GM18519 (cell line): ENCODE measurements around the gene ZNF324B.
"Not testable (repeated sequence)": the region's sequence is repeated elsewhere in the genome, so short reads cannot be mapped to it uniquely, and the experiment has no call there.

Experiments
- ATAC-seq: cut with Tn5 transposase; IDR thresholded peaks from one replicate; pipeline ENCODE4 v1.9.1; 2021; ENCODE audit warnings: mild to moderate bottlenecking, moderate library complexity; ENCODE audit not compliant: unreplicated experiment, low FRiP score

The ZNF324B gene

GRCh38 chr19:58450856-58451357 is 515 bp upstream of the ZNF324B start:
- ATAC-seq = no peak

- ATAC-seq = no peak
These were observed 2.3 kb downstream of the ZNF324B start for GRCh38 chr19:58453743-58454142.

DNA sequence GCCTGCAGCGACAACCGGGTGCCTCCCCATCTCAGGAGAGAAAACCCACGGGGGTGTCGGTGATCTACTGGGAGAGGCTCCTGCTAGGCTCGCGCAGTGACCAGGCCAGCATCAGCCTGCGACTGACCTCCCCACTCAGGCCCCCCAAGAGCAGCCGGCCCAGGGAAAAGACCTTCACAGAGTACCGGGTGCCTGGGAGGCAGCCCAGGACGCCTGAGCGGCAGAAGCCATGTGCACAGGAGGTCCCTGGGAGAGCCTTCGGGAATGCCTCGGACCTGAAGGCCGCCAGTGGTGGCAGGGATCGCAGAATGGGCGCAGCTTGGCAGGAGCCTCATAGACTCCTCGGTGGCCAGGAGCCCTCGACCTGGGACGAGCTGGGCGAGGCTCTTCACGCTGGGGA is 3.9 kb downstream of the ZNF324B start:
- no peak for ATAC-seq

GRCh38 chr19:58456111-58456510 is 4.7 kb downstream of the ZNF324B start:
- ATAC-seq = no peak

GRCh38 chr19:58460039-58460438 is 8.6 kb downstream of the ZNF324B start:
- ATAC-seq = no peak

- ATAC-seq = no peak
These were observed 14.8 kb downstream of the ZNF324B start for GRCh38 chr19:58466089-58466759.

DNA sequence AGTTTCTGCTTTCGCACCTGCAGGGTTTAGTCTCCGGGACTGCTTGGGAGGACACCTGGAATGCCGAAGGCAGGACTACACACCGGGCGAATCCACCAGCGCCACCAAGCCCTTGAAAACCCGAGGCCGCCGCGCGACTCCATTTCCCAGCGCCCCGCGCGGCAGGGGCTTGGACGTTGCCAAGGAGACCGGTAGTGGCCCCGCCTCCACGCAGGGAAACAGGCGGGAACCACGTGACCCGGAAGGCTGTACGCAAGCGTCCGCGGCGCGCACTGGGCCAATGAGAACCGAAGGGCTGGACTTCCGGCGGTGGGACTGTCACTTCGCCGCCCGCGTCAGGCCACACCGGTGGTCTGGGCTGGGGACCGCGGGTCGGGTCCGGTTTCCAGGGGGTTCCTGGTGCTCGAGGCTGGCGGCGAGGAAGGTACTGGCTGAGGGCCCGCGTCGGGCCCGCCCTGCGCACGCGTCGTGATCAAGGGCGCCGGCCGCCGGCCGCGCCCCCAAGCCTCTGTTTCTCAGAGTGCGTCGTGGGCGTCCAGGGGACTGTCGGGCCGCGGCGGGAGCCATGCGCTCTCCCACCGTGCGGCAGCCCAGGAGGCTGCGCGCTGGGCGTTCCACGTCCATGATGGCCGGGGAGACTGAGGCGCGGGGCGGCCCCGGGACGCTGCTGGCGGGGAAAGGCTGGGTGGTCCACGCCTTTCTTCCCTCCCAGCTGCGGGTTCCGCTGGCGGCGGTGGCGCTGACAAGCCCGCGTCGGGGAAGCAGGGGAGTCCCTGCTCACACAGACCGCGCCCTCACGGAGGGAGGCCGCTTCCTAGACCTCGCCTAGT is 15.6 kb downstream of the ZNF324B start, which contains the start of gene ZNF324:
ZNF324 (plus strand) TSS at position 321 of the 830 bp plus-strand sequence. CDS start 2,106 bp downstream, outside the sequence.
- ATAC-seq = peak; percentile 77

- ATAC-seq = no peak
These were observed 16.9 kb downstream of the ZNF324B start for GRCh38 chr19:58468216-58468839.

DNA sequence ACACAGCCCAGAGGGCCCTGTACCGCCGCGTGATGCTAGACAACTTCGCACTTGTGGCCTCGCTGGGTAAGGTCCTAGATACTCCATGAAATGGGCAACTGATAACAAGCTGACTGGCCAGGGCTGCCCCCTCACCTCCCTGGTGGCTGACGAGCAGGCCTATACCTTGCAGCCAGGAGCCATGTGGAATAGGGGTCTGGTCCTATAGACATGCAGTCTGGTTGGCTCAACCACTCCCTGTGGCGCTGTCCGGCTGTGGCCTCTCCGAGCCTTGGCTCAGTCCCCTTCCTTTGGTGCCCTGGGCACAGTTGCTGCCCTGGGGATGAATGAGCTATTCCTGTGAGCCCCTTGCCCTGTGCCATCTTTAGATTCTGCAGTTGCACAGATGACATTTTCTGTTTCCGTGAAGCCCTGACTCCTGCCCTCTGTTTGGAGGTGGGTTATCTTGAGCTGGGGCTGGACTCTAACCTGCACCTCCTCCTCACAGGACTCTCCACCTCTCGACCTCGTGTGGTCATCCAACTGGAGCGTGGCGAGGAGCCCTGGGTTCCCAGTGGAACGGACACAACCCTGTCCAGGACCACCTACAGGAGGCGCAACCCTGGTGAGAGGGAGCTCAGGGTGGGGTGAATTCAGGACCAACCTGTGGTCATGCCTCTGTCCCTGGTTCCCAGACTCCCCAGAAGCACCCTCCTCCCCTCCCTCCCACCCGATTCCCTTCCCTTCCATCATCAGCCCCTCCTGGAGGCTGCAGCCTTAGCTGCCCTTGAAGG is 18.0 kb downstream of the ZNF324B start:
- ATAC-seq = no peak

DNA sequence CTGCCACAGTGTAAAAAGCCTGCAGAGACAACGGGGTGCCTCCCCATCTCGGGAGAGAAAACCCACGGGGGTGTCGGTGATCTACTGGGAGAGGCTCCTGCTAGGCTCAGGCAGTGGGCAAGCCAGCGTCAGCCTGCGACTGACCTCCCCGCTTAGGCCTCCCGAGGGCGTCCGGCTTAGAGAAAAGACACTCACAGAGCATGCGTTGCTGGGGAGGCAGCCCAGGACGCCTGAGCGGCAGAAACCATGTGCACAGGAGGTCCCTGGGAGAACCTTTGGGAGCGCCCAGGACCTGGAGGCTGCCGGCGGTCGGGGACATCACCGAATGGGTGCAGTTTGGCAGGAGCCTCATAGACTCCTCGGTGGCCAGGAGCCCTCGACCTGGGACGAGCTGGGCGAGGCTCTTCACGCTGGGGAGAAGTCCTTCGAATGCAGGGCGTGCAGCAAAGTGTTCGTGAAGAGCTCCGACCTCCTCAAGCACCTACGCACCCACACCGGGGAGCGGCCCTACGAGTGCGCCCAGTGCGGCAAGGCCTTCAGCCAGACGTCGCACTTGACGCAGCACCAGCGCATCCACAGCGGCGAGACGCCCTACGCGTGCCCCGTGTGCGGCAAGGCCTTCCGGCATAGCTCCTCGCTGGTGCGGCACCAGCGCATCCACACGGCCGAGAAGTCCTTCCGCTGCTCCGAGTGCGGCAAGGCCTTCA is 19.6 kb downstream of the ZNF324B start:
- not testable (repeated sequence) for ATAC-seq

- no peak for ATAC-seq
These were observed 20.3 kb downstream of the ZNF324B start for GRCh38 chr19:58471736-58472135.

GRCh38 chr19:58473775-58474174 is 22.4 kb downstream of the ZNF324B start:
- no peak for ATAC-seq

DNA sequence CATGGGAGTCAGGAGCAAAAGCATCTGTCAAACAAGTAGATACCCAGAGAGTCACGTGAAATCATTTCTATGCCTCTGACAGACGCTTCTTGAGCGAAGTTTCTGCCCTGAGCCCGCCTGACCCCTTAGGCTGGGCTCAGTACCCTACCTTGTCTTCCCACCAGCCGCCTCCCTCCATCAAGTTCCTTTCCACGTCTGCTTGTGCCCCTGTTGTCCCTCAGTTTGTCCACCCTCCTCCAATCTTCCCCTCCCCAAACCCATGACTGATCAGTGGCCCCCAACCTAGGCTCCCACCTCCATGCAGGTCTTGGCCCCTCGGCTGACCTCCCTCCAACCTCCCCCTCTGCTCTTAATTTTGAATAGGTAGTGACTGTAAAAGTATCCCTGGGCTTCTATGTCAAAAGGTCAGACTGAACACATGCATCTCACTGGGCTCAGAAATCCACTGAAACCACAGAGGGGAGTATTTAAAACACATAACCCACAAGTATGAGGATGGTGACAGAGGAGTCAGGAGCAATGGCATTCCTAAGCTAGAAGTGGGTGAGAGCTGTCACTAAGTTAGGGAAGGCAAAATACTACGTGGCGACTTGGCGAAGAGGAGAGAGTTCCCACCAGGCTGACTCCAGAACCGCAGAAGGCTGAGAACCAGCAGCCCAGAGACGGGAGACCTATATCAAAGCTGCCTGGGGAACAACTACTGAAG is 23.0 kb downstream of the ZNF324B start:
- no peak for ATAC-seq

DNA sequence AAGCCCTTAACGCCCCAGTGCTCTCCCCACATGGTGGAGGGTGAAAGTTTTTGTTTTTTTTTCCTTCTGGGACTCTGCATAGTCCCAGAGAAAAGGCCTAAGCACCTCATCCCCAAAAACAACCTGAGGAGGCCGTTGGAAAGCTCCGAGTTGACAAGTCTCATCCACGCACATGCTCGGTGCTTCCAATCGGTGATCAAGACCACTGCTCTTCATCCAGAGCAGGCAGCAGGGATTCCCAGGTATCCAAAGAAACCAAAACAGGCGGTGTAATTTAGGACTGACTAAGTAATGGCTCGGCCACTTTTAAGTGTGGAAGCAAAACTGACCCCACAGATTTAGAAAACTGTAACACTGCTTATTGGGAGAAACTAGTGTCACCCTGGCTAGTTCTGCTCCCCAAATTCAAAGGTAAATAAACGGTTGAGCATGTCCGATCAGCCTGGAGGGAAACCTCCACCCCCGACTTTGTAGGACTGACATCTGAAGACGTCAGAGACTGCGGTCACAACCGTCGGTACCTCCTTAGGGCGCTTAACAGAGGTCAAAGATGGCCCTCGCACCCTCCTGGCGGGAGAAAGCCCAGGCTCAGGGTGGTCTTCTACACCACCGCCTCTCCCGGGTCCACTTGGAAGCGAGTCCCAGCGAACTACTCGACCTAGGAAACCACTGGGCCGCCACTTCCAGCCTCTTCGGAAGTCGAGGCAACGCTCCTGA is 23.7 kb downstream of the ZNF324B start:
- ATAC-seq = no peak

DNA sequence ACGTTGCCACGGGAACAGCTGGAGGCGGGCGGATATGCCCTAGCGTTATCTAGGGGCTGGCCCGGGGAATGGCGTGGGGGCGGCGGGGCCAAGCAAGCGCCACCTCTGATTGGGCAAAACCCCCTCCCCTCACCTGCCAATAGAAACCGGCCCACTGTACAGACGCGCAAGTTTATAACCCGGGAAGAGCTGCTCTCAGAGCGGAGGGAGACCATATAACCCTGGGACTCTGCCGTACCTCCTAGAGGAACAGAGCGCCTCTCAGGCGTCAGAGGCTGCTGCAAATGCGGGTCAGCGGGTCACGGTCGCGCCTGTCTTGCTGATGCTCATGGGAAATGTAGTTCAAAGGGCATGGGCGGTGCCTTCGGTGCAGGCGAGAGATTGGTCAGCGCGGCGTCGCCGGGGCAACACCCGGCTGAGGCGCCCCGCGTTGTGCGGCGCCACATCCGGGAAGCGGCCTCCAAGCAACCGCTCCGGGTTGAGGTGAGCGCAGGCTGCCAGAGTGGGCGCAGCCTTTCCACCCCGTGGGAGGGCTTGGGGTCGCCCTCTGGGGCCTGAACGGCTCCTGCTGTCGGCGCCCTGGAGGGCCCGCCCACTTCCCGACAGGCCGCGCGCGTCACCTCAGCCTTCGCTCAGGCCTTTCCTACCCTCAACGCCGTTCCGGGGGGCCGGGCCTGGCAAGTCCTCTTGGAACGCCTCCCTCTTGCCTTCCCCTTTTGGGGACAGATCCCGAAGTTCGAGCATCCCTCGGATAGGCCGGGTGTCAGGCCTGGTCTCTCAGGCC is 24.5 kb downstream of the ZNF324B start, which contains the start of gene ZNF446:
ZNF446 (plus strand) TSS at position 639 of the 784 bp plus-strand sequence. CDS start 867 bp downstream, outside the sequence.
- peak; percentile 72 for ATAC-seq

DNA sequence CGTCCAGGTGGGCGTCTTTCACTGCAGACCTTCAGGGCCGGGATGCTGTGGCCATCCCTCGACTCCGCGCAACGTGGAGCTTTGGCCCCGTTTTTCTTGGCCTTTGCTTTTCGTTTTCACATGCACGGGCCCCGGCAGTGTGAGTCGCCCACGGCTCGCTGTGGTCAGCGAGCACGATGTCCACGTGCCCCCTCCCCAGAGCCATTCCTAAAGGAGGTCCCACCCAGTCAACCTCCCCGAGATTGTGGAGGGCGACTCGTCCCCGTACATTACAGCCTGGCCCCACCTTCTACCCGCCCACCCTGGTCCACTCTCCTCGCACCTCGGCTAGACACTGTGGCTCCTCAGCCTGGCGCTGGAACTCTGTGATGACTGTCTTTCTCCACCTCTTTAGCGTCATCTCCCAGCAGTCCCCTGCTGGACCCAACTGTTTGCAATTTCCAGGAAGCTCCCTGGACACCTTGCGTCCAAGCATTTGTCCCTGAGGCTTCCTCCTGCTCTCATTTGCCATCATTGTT is 25.1 kb downstream of the ZNF324B start:
- no peak for ATAC-seq

DNA sequence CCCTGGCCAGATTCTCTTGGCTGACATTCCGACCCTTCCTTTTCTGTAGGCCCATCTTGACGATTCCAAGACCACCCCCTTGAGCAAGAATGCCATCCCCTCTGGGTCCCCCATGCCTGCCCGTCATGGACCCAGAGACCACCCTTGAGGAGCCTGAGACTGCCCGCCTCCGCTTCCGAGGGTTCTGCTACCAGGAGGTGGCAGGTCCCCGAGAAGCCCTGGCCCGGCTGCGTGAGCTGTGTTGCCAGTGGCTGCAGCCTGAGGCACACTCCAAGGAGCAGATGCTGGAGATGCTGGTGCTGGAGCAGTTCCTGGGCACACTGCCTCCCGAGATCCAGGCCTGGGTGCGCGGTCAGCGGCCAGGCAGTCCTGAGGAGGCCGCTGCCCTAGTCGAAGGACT is 25.7 kb downstream of the ZNF324B start:
- no peak for ATAC-seq
